GM10248 (cell line): ENCODE data around the gene ZMIZ2.
A peak's percentile ranks its signal among the peaks of the same experiment; 100 is the strongest.
"Not testable (repeated sequence)": the region's sequence is repeated elsewhere in the genome, so short reads cannot be mapped to it uniquely, and the experiment has no call there.

Source experiments
- CTCF ChIA-PET: fragments of 300-600 bp; sonication (Branson Sonifier 250); formaldehyde crosslinking; extraction: SDS; loops from one replicate; lab custom pipeline; 2021; ENCODE audit warnings: antibody characterized with exemption; lab: Yijun Ruan, JAX
- POLR2A ChIA-PET: fragments of 350-650 bp; sonication (Branson Sonifier 250); formaldehyde crosslinking; extraction: SDS; loops from one replicate; lab custom pipeline; 2020; ENCODE audit warnings: antibody characterized with exemption; lab: Yijun Ruan, JAX
- DNase-seq: peaks from one replicate; pipeline ENCODE4 v3.0.0; 2012; ENCODE audit errors: extremely low spot score
- CTCF ChIP-seq: IDR thresholded peaks from 2 replicates; pipeline ENCODE4 v1.5.1; 2012; ENCODE audit warnings: mild to moderate bottlenecking, low read depth; ENCODE audit errors: extremely low read depth, missing control alignments, control extremely low read depth

Gene ZMIZ2

GRCh38 chr7:44769376-44769775, 20.7 kb downstream of the ZMIZ2 start:
- ChIA-PET POLR2A (interaction anchor here (0.6 kb wide), 1 partner anchor 32 kb away, joined by 4 read pairs; no protein-coding TSS in a partner anchor), CTCF (interaction anchor here (1.2 to 1.4 kb wide), 2 partner anchors 25 to 181 kb away, joined by 3 to 4 read pairs; no protein-coding TSS in a partner anchor)
- no peak for TF ChIP-seq CTCF
- DNase-seq: no peak

- peak; percentile 73 for DNase-seq
- ChIA-PET POLR2A (no interaction called here), CTCF (interaction anchor here (1.4 kb wide), 1 partner anchor 181 kb away, joined by 4 read pairs; no protein-coding TSS in a partner anchor)
- TF ChIP-seq CTCF: no peak
Measured at GRCh38 chr7:44769776-44770294, 21.2 kb downstream of the ZMIZ2 start.

GRCh38 chr7:44771358-44771757, 22.7 kb downstream of the ZMIZ2 start:
- ChIA-PET POLR2A (no interaction called here), CTCF (interaction anchor here (1.2 kb wide), 1 partner anchor 16 kb away, joined by 3 read pairs; no protein-coding TSS in a partner anchor)
- DNase-seq: no peak
- TF ChIP-seq CTCF: no peak

- no peak for TF ChIP-seq CTCF
- DNase-seq: no peak
- POLR2A ChIA-PET: interaction anchor here (0.5 kb wide), 1 partner anchor 187 kb away, joined by 4 read pairs; no protein-coding TSS in a partner anchor
- CTCF ChIA-PET: no interaction called here
Measured at GRCh38 chr7:44772440-44772839, 23.8 kb downstream of the ZMIZ2 start.

GRCh38 chr7:44772867-44773266, 24.2 kb downstream of the ZMIZ2 start:
- CTCF ChIA-PET: interaction anchor here (1.4 kb wide), 1 partner anchor 104 kb away, joined by 3 read pairs; no protein-coding TSS in a partner anchor
- no peak for TF ChIP-seq CTCF
- POLR2A ChIA-PET: no interaction called here
- DNase-seq: no peak

- ChIA-PET CTCF (interaction anchor here (1.3 to 1.4 kb wide), 2 partner anchors 25 to 105 kb away, joined by 3 read pairs; no protein-coding TSS in a partner anchor), POLR2A (interaction anchor here (0.6 to 0.7 kb wide), 2 partner anchors 8 to 402 kb away, joined by 3 to 5 read pairs; no protein-coding TSS in a partner anchor)
- not testable (repeated sequence) for DNase-seq
Measured at GRCh38 chr7:44774486-44774885, 25.8 kb downstream of the ZMIZ2 start.

- ChIA-PET CTCF (no interaction called here), POLR2A (no interaction called here)
- no peak for DNase-seq
- TF ChIP-seq CTCF: no peak
Measured at GRCh38 chr7:44775383-44776107, 26.9 kb downstream of the ZMIZ2 start.
